ENCODE results near the gene ARHGEF3.

Gene ARHGEF3

GRCh38 chr3:56818156-56818985 lies 16.6 kb upstream of the ARHGEF3 start:
- H3K36me3 ChIP-seq (ENCODE audit: control insufficient read depth, insufficient read depth, low read length), result no peaks in the 10 kb centered on the region
- no peaks in the 10 kb centered on the region for H3K27me3 ChIP-seq (replicated peaks; ENCODE audit: control insufficient read depth, insufficient read depth, low read length)
- H3K4me3 ChIP-seq (replicated peaks; ENCODE audit: low read depth, low read length), result no peak overlapping the region
- no peak for DNase-seq (ENCODE audit: extremely low read depth, insufficient read length)
- TF ChIP-seq CTCF (IDR thresholded peaks at IDR 0.05; ENCODE audit: insufficient read depth, low read length, poor library complexity, severe bottlenecking), result no peak

GRCh38 chr3:56817646-56818045 lies 15.9 kb upstream of the ARHGEF3 start:
- H3K4me3 ChIP-seq (replicated peaks; ENCODE audit: low read depth, low read length), result no peak overlapping the region
- H3K27me3 ChIP-seq (replicated peaks; ENCODE audit: control insufficient read depth, insufficient read depth, low read length), result no peaks in the 10 kb centered on the region
- no peaks in the 10 kb centered on the region for H3K36me3 ChIP-seq (ENCODE audit: control insufficient read depth, insufficient read depth, low read length)
- no peak for TF ChIP-seq CTCF (IDR thresholded peaks at IDR 0.05; ENCODE audit: insufficient read depth, low read length, poor library complexity, severe bottlenecking)
- no peak for DNase-seq (ENCODE audit: extremely low read depth, insufficient read length)

GRCh38 chr3:56816061-56816460 lies 14.3 kb upstream of the ARHGEF3 start:
- H3K36me3 ChIP-seq (ENCODE audit: control insufficient read depth, insufficient read depth, low read length), result no peaks in the 10 kb centered on the region
- H3K4me3 ChIP-seq (replicated peaks; ENCODE audit: low read depth, low read length), result no peak overlapping the region
- no peak for TF ChIP-seq CTCF (IDR thresholded peaks at IDR 0.05; ENCODE audit: insufficient read depth, low read length, poor library complexity, severe bottlenecking)
- DNase-seq (ENCODE audit: extremely low read depth, insufficient read length), result no peak
- H3K27me3 ChIP-seq (replicated peaks; ENCODE audit: control insufficient read depth, insufficient read depth, low read length), result no peaks in the 10 kb centered on the region

- TF ChIP-seq CTCF (IDR thresholded peaks at IDR 0.05; ENCODE audit: insufficient read depth, low read length, poor library complexity, severe bottlenecking), result no peak
Measured at GRCh38 chr3:56815589-56815988, 13.8 kb upstream of the ARHGEF3 start.

GRCh38 chr3:56813653-56813960 lies 11.9 kb upstream of the ARHGEF3 start:
- Histone ChIP-seq H3K4me3 (replicated peaks; ENCODE audit: low read depth, low read length) (no peak overlapping the region), H3K27me3 (replicated peaks; ENCODE audit: control insufficient read depth, insufficient read depth, low read length) (no peaks in the 10 kb centered on the region), H3K36me3 (ENCODE audit: control insufficient read depth, insufficient read depth, low read length) (no peaks in the 10 kb centered on the region)
- DNase-seq (ENCODE audit: extremely low read depth, insufficient read length), result no peak
- no peak for TF ChIP-seq CTCF (IDR thresholded peaks at IDR 0.05; ENCODE audit: insufficient read depth, low read length, poor library complexity, severe bottlenecking)

More at GRCh38 chr3:56815589-56815988, 13.8 kb upstream of the ARHGEF3 start:
- DNase-seq (ENCODE audit: extremely low read depth, insufficient read length), result no peak
- Histone ChIP-seq H3K4me3 (replicated peaks; ENCODE audit: low read depth, low read length) (no peak overlapping the region), H3K27me3 (replicated peaks; ENCODE audit: control insufficient read depth, insufficient read depth, low read length) (no peaks in the 10 kb centered on the region), H3K36me3 (ENCODE audit: control insufficient read depth, insufficient read depth, low read length) (no peaks in the 10 kb centered on the region)
